HG02981 (cell line): ENCODE results near the gene FAM3A.
"Not testable (repeated sequence)": the region's sequence is repeated elsewhere in the genome, so short reads cannot be mapped to it uniquely, and the experiment has no call there.

Experiments
- ATAC-seq: cut with Tn5 transposase; IDR thresholded peaks from one replicate; pipeline ENCODE4 v1.9.1; 2021; ENCODE audit warnings: mild to moderate bottlenecking, moderate library complexity; ENCODE audit not compliant: unreplicated experiment

FAM3A gene

GRCh38 chrX:154505734-154506133 is 10.3 kb downstream of the FAM3A start:
- no peak for ATAC-seq

GRCh38 chrX:154502989-154503388 is 13.0 kb downstream of the FAM3A start:
- ATAC-seq, result no peak

- ATAC-seq, result no peak
Observed at GRCh38 chrX:154502098-154502497, 13.9 kb downstream of the FAM3A start.

GRCh38 chrX:154501423-154501822 is 14.6 kb downstream of the FAM3A start:
- ATAC-seq, result not testable (repeated sequence)

- ATAC-seq, result not testable (repeated sequence)
Observed at GRCh38 chrX:154496591-154497137, 19.4 kb downstream of the FAM3A start.

GRCh38 chrX:154495472-154495922 is 20.5 kb downstream of the FAM3A start:
- ATAC-seq, result no peak

GRCh38 chrX:154494715-154495114 is 21.3 kb downstream of the FAM3A start:
- ATAC-seq, result no peak

GRCh38 chrX:154490414-154491083 is 25.5 kb downstream of the FAM3A start, which contains the start of gene SLC10A3:
TSS of gene SLC10A3 (minus strand) at chrX:154490629. CDS start at chrX:154488940, 1,689 bp downstream.
- peak; percentile 85 for ATAC-seq

- peak; percentile 26 for ATAC-seq
Observed at GRCh38 chrX:154490021-154490413, 26.0 kb downstream of the FAM3A start.

GRCh38 chrX:154489182-154489581 is 26.9 kb downstream of the FAM3A start:
- ATAC-seq, result no peak

- ATAC-seq, result no peak
Observed at GRCh38 chrX:154488336-154489075, 27.5 kb downstream of the FAM3A start.

- ATAC-seq, result no peak
Observed at GRCh38 chrX:154487518-154488290, 28.3 kb downstream of the FAM3A start.

- no peak for ATAC-seq
Observed at GRCh38 chrX:154486396-154487207, 29.4 kb downstream of the FAM3A start, which contains the start of gene UBL4A. TSS of gene UBL4A (minus strand) at chrX:154486615. CDS start at chrX:154486584, 31 bp downstream.

GRCh38 chrX:154486052-154486395 is 30.0 kb downstream of the FAM3A start:
- no peak for ATAC-seq

- no peak for ATAC-seq
Observed at GRCh38 chrX:154485150-154486051, 30.6 kb downstream of the FAM3A start.

- ATAC-seq, result no peak
Observed at GRCh38 chrX:154484255-154485149, 31.5 kb downstream of the FAM3A start.

- no peak for ATAC-seq
Observed at GRCh38 chrX:154483325-154483724, 32.7 kb downstream of the FAM3A start.

- no peak for ATAC-seq
Observed at GRCh38 chrX:154482786-154483185, 33.2 kb downstream of the FAM3A start.
